Activated CD4-positive, CD25-positive, alpha-beta regulatory T cell treated with anti-CD3 and anti-CD28 coated beads, Interleukin-2, amount 50 U/mL, for 16 hours (primary cell): ENCODE results near the gene PNLIP.

Source experiments
- DNase-seq: peaks from one replicate; pipeline ENCODE4 v3.0.0-alpha.2; 2020; ENCODE audit warnings: low read depth, low spot score

The PNLIP gene

DNA sequence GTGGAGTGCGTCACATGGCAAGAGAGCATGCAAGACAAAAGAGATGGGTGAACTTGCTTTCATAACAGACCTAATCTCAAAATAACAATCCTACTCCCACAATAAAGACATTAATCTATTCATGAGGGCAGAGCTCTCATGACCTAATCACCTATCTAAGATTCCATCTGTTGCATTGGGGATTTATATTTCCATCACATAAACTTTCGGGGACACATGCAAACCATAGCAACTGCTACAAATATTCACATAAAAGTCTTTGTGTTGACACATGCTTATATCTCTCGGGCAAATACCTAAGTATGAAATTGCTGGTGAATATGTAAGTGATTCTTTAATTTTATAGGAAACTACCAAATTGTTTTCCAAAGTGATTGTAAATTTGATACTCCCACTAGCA lies 29.1 kb downstream of the PNLIP start:
- DNase-seq = no peak

DNA sequence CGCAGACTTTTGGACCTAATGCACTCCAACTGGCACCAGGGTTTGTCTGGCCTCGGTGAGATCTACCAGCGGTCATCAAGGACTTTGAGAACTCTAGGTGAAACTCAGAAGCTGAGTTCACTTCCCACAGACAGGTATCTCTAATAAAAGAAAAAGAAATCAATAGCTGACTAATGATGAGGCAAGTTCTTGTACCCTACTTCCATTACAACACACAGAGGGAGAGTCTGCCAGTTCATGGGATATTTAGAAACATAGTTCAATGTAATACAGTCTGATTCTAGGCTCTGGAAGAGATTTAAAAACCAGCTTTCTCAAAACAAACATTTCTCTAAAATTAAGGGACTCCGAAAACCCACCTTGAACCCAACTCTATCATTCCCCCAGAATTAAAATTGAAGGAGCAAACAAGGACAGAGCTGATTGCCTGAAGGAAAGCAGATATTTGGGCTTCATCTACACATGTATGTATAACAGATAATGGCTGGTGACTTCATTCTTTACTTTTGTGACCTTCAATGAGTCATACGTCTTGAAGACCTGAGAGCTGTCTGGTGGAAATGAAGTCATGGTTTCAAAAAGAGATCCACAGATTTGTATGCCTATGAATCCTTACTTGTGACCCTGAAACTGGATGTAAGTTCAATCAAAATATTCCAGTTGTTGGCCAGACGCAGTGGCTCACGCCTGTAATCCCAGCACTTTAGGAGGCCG lies 42.3 kb downstream of the PNLIP start:
- no peak for DNase-seq

DNA sequence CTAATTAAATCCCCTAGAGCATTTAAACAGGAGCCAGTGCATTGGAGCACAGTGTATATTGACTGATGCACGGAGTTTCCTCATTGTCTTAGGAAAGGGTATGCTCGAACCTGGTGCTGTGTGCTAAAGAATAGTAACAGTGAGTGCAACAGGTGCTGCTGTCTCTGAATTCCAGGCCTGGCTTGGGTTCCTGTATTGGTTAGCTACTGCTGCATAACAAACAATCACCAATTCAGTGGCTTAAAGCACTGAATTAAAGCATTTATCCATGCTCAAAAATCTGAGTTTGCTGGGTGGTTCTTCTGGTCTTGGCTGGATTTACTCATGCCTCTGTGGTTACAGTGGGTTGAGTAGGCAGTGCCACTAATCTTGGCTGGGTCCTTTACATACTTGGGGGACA lies 43.3 kb downstream of the PNLIP start:
- no peak for DNase-seq

DNA sequence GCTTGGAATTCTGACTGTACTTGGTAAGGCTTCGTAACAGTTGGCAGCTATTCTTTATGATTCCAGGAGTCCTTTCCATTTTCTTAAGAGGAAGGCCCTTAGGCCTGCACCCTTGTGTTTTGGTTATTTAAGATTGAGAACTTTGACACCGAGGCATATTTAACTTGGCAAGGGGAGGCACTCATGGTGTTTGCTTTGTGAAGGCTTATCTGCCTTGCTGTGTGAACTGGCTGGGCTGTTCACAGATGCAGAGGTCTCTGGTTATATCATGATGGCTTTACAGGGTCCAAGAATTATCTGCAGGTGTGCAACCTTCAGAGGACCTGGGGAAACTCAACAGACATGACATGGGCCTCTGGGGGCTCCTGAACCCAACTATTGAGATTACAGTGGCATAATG lies 44.2 kb downstream of the PNLIP start:
- DNase-seq = no peak

DNA sequence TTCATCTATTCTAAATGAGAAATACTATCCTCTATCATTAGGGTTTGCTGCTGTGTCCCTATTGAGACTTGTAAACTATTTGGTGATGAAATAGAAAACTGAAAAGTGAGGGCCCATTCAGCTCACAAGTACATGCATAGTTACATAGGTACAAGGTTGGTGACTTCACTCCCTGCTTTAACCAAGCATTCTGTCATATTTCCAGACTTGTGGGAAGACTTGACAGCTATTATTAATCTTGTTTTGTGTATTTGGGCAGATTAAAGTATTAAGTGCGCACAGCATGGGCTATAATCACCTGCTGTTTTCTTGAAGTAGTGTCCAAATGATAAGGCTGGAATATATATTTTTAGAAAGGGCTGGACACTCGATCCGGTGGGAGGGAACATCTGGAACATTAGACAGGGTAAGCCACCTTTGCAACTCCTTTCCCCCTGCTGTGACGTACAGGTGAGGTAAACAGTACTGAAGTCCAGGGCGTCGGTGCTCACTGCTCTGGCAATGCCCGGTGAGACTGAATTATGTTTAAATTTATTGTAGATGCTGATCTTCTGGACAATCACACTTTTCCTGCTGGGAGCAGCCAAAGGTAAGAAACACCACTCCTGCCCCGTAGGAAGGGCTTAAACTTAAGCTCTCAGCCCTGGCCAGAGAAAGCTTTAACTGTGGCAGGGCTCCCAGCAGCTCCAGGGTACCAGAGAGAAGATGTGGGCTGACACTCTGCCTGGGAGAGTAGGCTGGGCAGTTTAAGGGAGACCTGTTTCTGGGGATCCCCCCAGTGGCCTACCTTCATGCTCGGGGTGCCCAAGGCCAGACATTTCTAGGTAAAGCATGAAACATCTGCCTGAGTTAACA lies 45.1 kb downstream of the PNLIP start, which contains the start of gene PNLIPRP1:
Gene PNLIPRP1 (plus strand): TSS at position 370 of the 855 bp plus-strand sequence. CDS start 171 bp downstream, at position 541.
- no peak for DNase-seq

DNA sequence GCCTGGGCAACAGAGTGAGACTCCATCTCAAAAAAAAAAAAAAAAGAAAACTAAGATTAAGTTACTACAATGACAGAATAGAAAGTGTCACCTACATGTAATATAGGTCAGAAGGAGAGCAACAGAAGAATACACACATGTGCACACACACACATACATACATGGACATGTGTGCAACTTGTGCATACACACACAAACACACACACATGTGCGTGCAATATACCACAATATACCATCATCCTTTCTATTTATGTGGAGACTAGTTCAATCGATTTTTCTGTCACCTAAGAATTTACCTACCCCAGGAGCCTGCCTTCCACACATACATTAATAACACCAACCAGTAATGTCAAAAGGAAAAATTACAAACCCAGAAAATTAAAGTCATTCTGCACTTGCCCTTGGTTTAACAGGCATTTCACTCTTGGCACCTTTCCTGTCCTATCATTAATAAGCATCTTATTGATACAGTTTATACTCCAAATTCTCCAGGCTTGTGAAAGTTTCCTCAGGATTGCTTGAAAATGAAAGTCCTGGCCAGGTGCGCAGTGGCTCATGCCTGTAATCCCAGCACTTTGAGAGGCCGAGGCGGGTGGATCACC lies 47.5 kb downstream of the PNLIP start:
- DNase-seq = no peak

DNA sequence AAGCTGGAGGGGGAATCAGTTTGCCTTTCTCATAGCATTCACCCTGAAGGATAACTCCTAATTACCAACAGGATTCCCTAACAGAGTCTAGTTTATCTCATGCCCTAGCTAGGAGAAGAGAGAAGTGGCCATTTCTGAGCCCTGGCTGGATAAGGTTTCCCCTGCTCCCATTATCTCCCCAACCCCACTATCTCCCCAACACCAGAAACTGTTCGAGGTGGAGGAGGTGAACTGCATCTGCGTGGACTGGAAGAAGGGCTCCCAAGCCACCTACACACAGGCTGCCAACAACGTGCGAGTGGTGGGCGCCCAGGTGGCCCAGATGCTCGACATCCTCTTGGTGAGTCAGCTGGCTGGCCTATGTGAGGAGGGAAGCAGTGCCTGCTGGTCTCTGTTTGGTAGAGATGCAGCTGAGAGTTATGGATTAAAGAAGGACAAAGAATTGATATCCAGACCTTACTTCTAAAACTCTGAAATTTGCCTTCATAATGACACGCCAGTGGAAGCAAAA lies 48.8 kb downstream of the PNLIP start:
- DNase-seq = no peak

DNA sequence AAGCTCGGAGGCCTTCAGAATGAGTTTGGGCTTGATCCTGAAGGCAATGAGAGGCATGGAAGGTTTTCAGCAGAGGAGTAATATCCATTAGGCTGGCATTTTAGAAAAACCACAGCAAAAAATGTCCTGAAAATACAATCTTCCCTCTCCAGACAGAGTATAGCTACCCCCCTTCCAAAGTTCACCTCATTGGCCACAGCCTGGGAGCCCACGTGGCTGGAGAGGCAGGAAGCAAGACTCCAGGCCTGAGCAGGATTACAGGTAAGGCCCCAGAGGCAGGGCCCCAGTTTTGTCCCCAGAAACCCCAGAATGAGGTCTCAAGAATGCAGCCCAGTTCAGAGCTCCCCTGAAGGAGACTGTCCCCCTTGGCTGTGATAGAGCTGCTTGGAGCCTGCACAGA lies 50.3 kb downstream of the PNLIP start:
- DNase-seq = no peak

DNA sequence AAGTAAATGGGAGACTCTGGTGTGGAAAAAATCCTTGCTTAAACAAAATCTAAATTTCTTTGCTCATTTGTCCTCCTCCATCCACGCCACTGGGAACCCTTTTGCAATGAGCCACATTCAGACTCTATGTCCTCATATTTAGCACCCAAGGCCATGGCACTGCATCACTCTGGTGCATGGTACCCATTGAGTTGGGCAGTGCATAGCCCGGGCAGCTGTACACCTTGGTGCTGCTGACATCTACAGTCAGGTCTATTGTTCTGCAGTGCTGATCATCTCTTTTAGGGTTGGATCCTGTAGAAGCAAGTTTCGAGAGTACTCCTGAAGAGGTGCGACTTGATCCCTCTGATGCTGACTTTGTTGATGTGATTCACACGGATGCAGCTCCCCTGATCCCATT lies 51.8 kb downstream of the PNLIP start:
- DNase-seq = no peak

DNA sequence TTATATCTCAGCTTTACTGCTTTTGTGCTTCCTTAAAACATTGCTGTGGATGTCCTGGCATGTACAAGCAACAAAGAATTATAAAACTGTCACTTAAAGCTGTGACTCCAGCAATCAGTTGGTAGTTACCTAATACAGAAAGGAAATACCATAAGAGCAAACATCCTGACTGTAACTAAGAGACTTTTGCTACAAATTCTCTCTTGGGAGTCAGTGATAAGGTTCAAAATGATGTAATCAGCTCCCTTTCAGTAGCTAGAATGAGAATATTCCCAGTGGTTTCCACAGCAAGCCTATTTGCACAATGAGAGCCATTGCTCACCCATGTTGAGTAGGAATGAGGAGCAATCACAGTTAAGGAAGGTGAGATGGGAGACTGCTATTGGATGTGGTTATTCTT lies 52.6 kb downstream of the PNLIP start:
- DNase-seq = no peak

DNA sequence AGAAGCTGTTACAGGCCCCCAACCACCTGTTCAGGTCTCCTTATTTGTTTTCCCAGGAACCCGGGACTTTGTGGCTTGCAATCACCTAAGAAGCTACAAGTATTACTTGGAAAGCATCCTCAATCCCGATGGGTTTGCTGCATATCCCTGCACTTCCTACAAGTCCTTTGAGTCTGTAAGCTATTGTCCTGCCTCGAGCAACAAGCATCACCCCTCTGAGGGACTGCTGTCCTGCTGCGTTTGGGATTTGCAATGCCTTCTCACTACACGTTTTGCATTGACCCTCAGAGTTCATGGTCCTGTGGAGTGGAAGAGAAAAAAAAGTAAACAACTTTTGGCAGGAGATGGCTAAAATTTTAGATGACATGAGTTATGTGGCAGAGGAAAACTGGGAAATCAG lies 54.3 kb downstream of the PNLIP start:
- no peak for DNase-seq

DNA sequence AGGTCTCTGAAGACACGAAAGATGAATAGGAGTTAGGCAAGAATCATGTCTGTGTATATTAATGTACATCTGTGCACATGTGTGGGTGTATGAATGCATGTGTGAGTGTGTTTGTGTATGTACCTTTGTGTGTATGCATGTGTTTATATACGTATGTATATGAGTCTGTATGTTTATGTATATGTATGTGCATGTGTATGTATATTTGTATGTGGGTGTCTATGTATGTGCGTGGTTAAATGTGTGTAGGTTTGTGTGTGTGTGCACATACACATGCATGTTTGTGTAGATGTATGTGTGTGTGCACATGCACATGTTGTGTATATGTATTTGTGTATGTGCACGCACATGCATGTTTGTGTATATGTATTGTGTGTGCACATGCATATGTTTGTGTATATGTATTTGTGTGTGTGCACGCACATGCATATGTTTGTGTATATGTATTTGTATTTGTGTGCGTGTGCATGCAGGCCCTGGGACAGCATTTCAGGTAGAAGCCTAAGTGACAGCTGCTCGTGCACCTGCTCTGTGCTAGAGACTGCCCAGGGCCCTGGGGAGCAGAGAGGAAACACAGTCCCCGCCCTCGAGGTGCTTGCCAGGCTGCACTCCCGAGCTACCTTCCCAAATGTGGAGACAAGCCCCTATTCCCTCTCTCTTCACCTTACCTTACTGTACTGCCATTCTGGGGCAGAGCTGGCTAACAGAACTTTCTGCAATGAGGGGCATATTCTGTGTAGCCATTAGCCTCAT lies 57.1 kb downstream of the PNLIP start:
- DNase-seq = no peak

DNA sequence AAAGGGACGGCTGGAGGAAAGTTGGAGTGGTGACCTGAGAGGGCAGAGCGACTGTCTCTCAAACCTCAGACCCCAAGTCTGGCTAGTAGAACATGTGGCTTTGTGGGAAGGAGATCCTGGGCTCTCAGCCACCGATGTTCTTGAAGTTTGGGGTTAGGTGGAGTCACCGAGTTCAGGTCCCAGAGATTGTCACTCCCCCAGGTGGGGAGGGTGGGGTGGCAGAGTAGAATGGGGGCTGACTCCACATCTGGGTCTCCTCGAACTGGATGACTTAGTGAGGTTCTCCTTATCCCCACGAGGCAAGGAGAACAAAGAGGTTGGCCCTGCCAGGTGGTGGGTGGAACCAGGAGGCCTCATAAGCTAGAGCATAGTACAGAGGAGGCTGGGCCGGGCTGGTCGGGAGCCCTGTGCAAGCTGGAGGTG lies 60.3 kb downstream of the PNLIP start:
- DNase-seq = no peak

DNA sequence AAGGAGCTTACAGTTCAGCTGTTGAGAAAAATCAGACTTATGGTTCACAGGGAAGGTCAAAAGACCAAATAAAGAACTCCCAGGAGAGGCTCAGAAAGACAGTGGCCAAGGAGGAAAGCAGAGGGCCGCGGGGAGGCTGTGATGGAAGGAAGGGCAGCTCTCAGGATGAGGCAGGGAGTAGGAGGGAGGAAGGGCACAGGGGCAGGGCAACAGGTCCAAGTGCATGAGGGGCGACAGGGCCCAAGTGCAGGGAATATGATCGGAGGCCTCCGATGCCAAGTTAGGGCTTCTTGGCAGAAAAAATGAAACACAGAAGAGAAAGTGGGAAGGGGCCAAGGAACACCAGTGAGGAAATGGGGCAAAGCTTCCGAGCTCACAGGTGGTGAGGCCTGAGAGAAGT lies 61.6 kb downstream of the PNLIP start:
- DNase-seq = no peak

DNA sequence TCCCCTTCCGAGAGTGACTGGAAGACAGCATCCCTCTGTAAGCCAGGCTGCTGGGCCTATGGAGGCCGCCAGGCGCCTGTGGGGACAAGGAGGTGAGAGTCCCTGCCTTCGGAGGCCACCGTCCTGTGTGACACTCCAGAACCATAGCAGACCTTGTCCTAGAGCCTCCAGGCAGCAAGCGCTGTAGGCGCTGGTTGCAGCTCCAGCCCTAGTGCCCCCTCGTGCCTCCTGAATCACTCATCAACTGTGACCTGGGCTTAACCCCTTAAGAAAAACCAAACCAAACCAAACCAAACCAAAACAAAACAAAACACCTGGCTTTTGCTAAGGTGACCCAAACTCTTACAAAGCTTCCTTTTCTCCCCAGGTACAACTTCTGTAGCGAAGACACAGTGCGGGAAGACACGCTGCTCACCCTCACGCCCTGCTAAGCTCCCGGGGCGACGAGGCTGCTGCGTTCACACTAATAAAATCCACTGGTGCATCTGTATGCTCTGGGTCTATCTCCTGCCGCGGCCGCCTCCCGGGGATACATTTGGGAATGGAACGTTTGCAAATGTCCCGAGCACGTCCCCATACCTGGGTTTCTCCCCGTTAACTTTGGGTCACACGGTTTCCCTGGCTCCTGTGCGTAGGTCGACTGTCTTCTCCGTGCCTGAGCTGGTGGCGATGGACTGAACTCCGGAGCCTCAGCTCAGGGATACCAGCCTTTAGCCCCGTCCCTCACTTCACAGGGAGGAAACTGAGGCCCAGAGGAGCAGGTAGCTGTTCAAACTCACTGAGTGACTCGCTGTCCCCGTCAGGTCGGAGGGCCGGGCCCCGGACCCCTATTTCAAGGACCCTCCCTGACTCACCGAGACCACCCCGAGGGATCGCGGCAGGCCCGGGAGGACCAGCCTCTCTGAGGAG lies 63.2 kb downstream of the PNLIP start:
- DNase-seq = no peak

DNA sequence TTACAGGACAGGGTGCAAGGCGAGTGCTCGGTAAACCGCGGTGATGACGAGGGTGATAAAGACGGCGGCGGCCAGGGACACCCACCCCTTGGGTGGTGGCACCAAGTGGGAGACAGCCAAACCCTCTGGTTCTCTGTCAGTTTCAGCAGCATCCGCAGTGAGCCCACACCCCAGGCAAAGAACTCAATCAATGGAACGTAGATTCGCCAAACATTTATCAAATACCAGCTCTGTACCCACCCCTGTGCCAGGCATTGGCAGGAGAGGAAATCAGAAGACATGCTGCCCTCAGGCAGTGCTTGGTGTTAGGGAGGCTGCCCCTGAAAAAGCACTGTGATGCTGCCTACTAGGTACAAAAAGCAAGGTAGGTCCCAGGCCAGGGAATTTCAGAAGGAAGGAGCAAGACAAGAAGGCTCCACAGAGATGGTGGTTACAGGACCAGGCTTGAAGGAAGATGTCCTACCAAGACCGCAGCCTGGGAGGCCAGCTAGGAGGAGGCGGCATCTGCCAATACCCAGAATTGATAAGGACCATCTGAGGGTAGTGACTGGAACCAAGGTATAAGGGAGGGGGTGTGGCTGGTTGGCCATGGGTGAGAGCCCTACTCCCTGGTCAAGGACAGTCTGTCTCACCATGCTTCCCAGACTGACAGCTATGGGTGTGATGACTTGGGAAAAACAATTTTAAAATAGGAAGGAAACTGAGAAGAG lies 64.9 kb downstream of the PNLIP start:
- DNase-seq = no peak

DNA sequence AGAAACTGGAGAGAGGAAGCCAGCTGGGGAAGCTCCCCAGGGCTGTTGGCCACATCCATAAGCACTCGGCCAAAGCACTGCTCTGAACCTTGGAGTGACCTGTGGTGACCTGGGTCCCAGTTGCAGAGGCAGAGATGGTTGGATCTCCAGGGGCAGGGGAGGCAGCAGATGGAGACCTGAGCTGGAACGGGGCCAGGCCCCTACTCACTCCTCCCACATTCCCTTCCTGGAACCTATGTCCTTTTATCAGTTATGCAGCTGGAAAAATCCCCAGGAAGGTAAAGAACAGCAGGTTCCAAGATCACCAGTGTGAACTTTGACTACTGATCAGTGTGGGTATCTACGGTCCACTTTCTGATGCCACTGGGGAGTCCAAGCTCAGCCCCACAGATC lies 65.4 kb downstream of the PNLIP start:
- DNase-seq = no peak

DNA sequence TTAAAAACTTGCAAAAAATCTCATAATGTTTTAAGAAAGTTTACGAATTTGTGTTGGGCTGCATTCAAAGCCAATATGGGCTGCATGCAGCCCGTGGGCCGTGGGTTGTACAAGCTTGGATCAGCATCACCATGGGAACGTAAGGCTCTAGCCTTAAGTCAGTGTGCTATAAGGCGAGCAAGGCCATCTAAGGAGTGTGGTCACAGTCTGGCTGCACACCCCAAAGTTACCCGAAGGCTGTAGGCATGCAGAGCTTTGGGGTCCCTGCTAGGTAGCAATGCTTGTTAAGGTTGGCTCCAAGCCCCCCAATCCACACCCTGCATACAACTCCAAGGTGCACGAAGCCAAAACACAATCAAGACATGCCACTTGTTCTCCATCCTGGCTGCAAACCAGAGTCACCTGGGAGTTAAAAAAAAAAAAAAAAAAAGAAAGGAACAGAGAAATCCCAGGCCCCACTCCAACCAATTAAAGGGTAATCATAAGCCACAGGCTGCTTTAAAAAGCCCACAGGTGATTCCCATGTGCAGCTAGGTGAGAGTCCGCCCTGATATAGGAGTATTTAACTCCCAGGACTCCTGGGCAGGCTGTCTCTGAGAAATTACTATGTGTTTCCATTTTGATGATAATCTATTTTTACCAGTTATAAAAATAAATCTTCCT lies 66.5 kb downstream of the PNLIP start:
- no peak for DNase-seq

DNA sequence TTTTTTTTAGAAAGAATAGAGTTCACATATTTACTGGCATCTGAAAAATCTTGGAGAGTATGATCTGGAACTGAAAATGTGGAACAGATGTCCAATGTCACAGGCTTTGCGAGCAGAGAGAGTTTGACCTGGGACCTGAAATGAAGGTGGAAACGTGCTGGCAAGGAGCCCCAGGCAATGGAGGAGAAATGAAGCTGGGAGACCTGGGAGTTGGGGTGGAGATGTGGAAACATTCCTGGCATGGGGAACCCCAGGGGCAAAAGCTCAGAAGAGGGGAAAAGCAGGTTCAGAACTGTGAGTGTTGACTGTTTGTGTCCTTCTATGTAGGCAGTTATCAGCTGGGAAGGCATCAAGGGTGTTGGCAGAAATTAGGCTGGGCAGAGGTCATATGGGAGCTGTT lies 67.7 kb downstream of the PNLIP start:
- no peak for DNase-seq
